Endothelial cell of umbilical vein (primary cell): ENCODE data around the gene TMEM26. TPM values are rescaled to one million over a fixed set of nuclear protein-coding genes. Genes with fewer than 3 reads are reported as not detected.

Experiments used
- BruUV-seq: library from RNA; stranded (reverse); fragments of 400-500 nt; replicated peaks from 2 replicates; lab custom pipeline; 2021; lab: Mats Ljungman, UMichigan
- CTCF ChIA-PET: fragments of 300-600, 350-600 bp; sonication (Branson Sonifier 250); formaldehyde crosslinking; loops from one replicate; lab custom pipeline; 2021; ENCODE audit warnings: antibody characterized with exemption, inconsistent platforms; lab: Charles Lee
- POLR2A ChIA-PET: fragments of 300-600, 350-600 bp; sonication (Branson Sonifier 250); formaldehyde crosslinking; loops from one replicate; lab custom pipeline; 2021; ENCODE audit warnings: antibody characterized with exemption, inconsistent platforms; lab: Charles Lee
- DNase-seq: peaks from one replicate; pipeline ENCODE4 v3.0.0-alpha.2; 2011; ENCODE audit warnings: low read depth, low spot score
- FAIRE-seq: peaks from 2 replicates; lab custom pipeline; 2011; peaks lifted over from hg19 to GRCh38; lab: Jason Lieb, UNC
- H2AFZ ChIP-seq: 2 replicates; pipeline ENCODE4 v1.6.0; 2012; ENCODE audit warnings: low read depth, low read length, control low read depth, inconsistent platforms
- H3K27ac ChIP-seq: 2 replicates; pipeline ENCODE4 v1.5.1; 2011; ENCODE audit warnings: low read depth, mild to moderate bottlenecking, control low read depth, low read length, moderate library complexity; ENCODE audit not compliant: insufficient read depth
- H3K27me3 ChIP-seq, 2 experiments: 2 replicates each; pipeline versions ENCODE4 v1.6.0 to v1.6.1; 2011; ENCODE audit warnings: low read length in 2 of 2, mixed read lengths in 1 of 2; ENCODE audit not compliant: control insufficient read depth in 2 of 2, insufficient read depth in 2 of 2
- H3K36me3 ChIP-seq, 2 experiments: 2 replicates in 1 of 2; 3 replicates in 1 of 2; pipeline ENCODE4 v1.5.1; 2011; ENCODE audit warnings: low read length in 2 of 2, mild to moderate bottlenecking in 1 of 2, moderate library complexity in 1 of 2; ENCODE audit not compliant: control insufficient read depth in 2 of 2, insufficient read depth in 2 of 2; ENCODE audit errors: extremely low read depth in 1 of 2
- H3K4me1 ChIP-seq: 3 replicates; pipeline ENCODE4 v1.5.1; 2011; ENCODE audit warnings: mild to moderate bottlenecking, low read length; ENCODE audit not compliant: control insufficient read depth, insufficient read depth; ENCODE audit errors: extremely low read depth
- H3K4me2 ChIP-seq: 2 replicates; pipeline ENCODE4 v1.6.1; 2011; ENCODE audit warnings: low read length, control low read depth, mixed read lengths; ENCODE audit not compliant: insufficient read depth
- H3K4me3 ChIP-seq, 3 experiments: fragments of 200-600 bp in 1 of 3; sonication (generic), shearing (Covaris generic) in 1 of 3; replicated peaks in 1 of 3; 2 replicates each; pipeline ENCODE4 v1.5.1; 2011 to 2016; ENCODE audit warnings: control low read depth in 3 of 3, low read length in 3 of 3, mild to moderate bottlenecking in 2 of 3, inconsistent platforms in 1 of 3, low read depth in 1 of 3, moderate library complexity in 1 of 3; ENCODE audit not compliant: insufficient read depth in 1 of 3
- H3K79me2 ChIP-seq: 2 replicates; pipeline ENCODE4 v1.6.0; 2012; ENCODE audit warnings: low read length, inconsistent platforms; ENCODE audit not compliant: control insufficient read depth, insufficient read depth
- H3K9ac ChIP-seq: replicated peaks from 2 replicates; pipeline ENCODE3; 2011; ENCODE audit warnings: low read length, control low read depth; ENCODE audit not compliant: insufficient read depth; ENCODE audit errors: extremely low read depth
- H3K9me1 ChIP-seq: replicated peaks from 3 replicates; pipeline ENCODE4 v1.6.0; 2011; ENCODE audit warnings: mild to moderate bottlenecking, low read length; ENCODE audit not compliant: control insufficient read depth, insufficient read depth; ENCODE audit errors: extremely low read depth
- H3K9me3 ChIP-seq: replicated peaks from 2 replicates; pipeline ENCODE4 v1.5.1; 2012; ENCODE audit warnings: low read length, inconsistent platforms; ENCODE audit not compliant: control insufficient read depth, insufficient read depth
- H4K20me1 ChIP-seq: replicated peaks from 2 replicates; pipeline ENCODE3; 2011; ENCODE audit warnings: mild to moderate bottlenecking, low read length; ENCODE audit not compliant: control insufficient read depth, insufficient read depth; ENCODE audit errors: extremely low read depth
- CTCF ChIP-seq, 2 donors: IDR thresholded peaks; 1 replicate in 1 of 2; 2 replicates in 1 of 2; pipeline ENCODE4 v1.5.1; 2011; ENCODE audit warnings: low read length in 2 of 2, mild to moderate bottlenecking in 2 of 2, moderate library complexity in 2 of 2, control low read depth in 1 of 2, inconsistent platforms in 1 of 2, low read depth in 1 of 2; ENCODE audit not compliant: insufficient read depth in 1 of 2; ENCODE audit errors: extremely low read depth in 1 of 2
- EZH2 ChIP-seq: IDR thresholded peaks from 2 replicates; pipeline ENCODE4 v1.6.1; 2012; ENCODE audit warnings: borderline replicate concordance, low read depth, mild to moderate bottlenecking, moderate library complexity, low read length, inconsistent platforms; ENCODE audit not compliant: severe bottlenecking
- FOS ChIP-seq: IDR thresholded peaks from 2 replicates; pipeline ENCODE4 v1.6.1; 2011; ENCODE audit warnings: mild to moderate bottlenecking, low read length, moderate library complexity, borderline replicate concordance; ENCODE audit not compliant: insufficient read depth
- GATA2 ChIP-seq: IDR thresholded peaks from 2 replicates; pipeline ENCODE4 v1.7.0; 2011; ENCODE audit warnings: low read depth, mild to moderate bottlenecking, moderate library complexity, mixed read lengths, low read length; ENCODE audit not compliant: insufficient read length, insufficient read depth
- JUN ChIP-seq: IDR thresholded peaks from 2 replicates; pipeline ENCODE4 v1.6.1; 2011; ENCODE audit warnings: borderline replicate concordance, low read depth; ENCODE audit not compliant: insufficient read length, insufficient read depth
- MAX ChIP-seq: IDR thresholded peaks from 2 replicates; pipeline ENCODE4 v1.6.1; 2011; ENCODE audit not compliant: insufficient read depth, insufficient read length
- MYC ChIP-seq: IDR thresholded peaks from one replicate; pipeline ENCODE4 v1.6.1; 2011; ENCODE audit warnings: mild to moderate bottlenecking, low read depth, low read length
- POLR2A ChIP-seq: IDR thresholded peaks from 2 replicates; pipeline ENCODE4 v1.6.1; 2012; ENCODE audit warnings: low read depth, mild to moderate bottlenecking, control low read depth, low read length
- POLR2AphosphoS5 ChIP-seq: IDR thresholded peaks from 2 replicates; pipeline ENCODE4 v1.6.1; 2012; ENCODE audit warnings: low read depth, mild to moderate bottlenecking, control low read depth, low read length, moderate library complexity; ENCODE audit not compliant: insufficient read depth
- dilution Hi-C: fragments of 300-500 bp; cut with MboI; formaldehyde crosslinking; loops from one replicate; pipeline ENCODE4 v1.15.0; 2019; ENCODE audit warnings: low sequenced_read_pairs; ENCODE audit not compliant: extremely low pct_ligation_motif_present
- intact Hi-C: fragments of 100-400 bp; cut with micrococcal nuclease; formaldehyde crosslinking; loops from one replicate; pipeline ENCODE4 v1.10.0; 2022
- polyA plus RNA-seq, 4 experiments: library from polyadenylated mRNA; depleted of rRNA in 3 of 4; stranded (reverse) in 3 of 4; unstranded in 1 of 4; fragments of >200 nt; gene quantifications; 2 replicates each; pipeline versions ENCODE4 v1.2.1 to v1.2.3, GENCODE V29; 2011 to 2012; ENCODE audit warnings: missing spikeins in 1 of 4
- total RNA-seq: library from RNA; stranded (reverse); gene quantifications from 2 replicates; pipeline ENCODE4 v1.2.3, GENCODE V29; 2021

The TMEM26 gene
- total and polyA plus RNA-seq, 2 donors (not counting 3 experiments of a cell fraction or from before 2014, with no cell fraction given), result 0.07 to 0.27 TPM

- TF ChIP-seq POLR2A (no peak), POLR2AphosphoS5 (no peak)
- Histone ChIP-seq H3K9me1 (no peaks in the 10 kb centered on the region), H2AFZ (no peak overlapping the region), H3K4me1 (no peaks in the 10 kb centered on the region), H3K9me3 (no peaks in the 10 kb centered on the region), H3K9ac (no peak overlapping the region), H3K79me2 (no peaks in the 10 kb centered on the region), H3K27ac (no peak overlapping the region), H4K20me1 (no peaks in the 10 kb centered on the region), H3K4me2 (no peak overlapping the region), H3K4me3 (no peak overlapping the region), H3K36me3 (no peaks in the 10 kb centered on the region), H3K27me3 (no peaks in the 10 kb centered on the region)
- POLR2A ChIA-PET, result no interaction called here
- intact Hi-C loops (no loop called here), dilution Hi-C loops (no loop called here)
- FAIRE-seq, result no peak
- CTCF ChIA-PET, result no interaction called here
- DNase-seq, result no peak
- BruUV-seq, result no TSS peak
Measured at GRCh38 chr10:61415824-61416223, 37.4 kb downstream of the TMEM26 start.

DNA sequence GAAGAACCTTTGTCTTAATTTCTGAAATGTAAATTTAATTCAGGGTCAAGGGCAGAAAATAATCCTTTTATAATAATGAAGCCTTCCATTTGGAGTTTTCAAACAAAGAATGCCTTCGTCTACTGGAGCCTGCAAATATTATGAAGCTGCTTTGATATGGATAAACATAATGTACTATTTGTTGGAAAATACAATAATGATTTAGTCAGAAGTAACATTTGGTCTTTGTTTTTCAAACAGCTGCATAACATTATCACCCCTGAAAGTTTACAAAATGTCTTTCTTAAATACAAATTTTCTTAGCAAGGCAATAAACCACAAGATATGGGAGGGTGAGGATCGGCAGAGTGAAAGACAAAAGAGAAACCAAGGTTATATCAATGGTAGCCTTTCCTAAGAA lies 41.5 kb downstream of the TMEM26 start:
- TF ChIP-seq MYC (no peak), JUN (no peak), GATA2 (no peak), FOS (no peak), EZH2 (no peak), MAX (no peak), POLR2A (no peak), POLR2AphosphoS5 (no peak), CTCF (IDR thresholded peaks at IDR 0.05; ENCODE audit: extremely low read depth in 1 of 2, insufficient read depth in 1 of 2, low read depth in 1 of 2, low read length in 2 of 2) (no peak)
- Histone ChIP-seq H2AFZ (no peak overlapping the region), H3K27ac (no peak overlapping the region), H3K9me1 (no peaks in the 10 kb centered on the region), H3K79me2 (no peaks in the 10 kb centered on the region), H3K9me3 (no peaks in the 10 kb centered on the region), H3K27me3 (no peaks in the 10 kb centered on the region), H3K4me1 (no peaks in the 10 kb centered on the region), H4K20me1 (no peaks in the 10 kb centered on the region), H3K9ac (no peak overlapping the region), H3K36me3 (no peaks in the 10 kb centered on the region), H3K4me3 (no peak overlapping the region), H3K4me2 (no peak overlapping the region)
- DNase-seq (no peak), FAIRE-seq (no peak)
- CTCF ChIA-PET, result no interaction called here
- dilution Hi-C loops, result no loop called here
- BruUV-seq, result no TSS peak
- intact Hi-C loops, result no loop called here
- POLR2A ChIA-PET, result no interaction called here
